Endodermal cell (in vitro differentiated cells): ENCODE data around the gene STK39. TPM values are rescaled to one million over a fixed set of nuclear protein-coding genes. Genes with fewer than 3 reads are reported as not detected.
A peak's percentile ranks its signal among the peaks of the same experiment; 100 is the strongest.

ENCODE experiments used
- DNase-seq: peaks from one replicate; pipeline ENCODE4 v3.0.0-alpha.2; 2017
- H3K27ac ChIP-seq: 2 replicates; pipeline ENCODE4 v1.5.1; 2013; ENCODE audit warnings: mild to moderate bottlenecking, low read depth, low read length, moderate library complexity
- H3K27me3 ChIP-seq: 2 replicates; pipeline ENCODE4 v1.6.1; 2013; ENCODE audit warnings: mild to moderate bottlenecking, low read length, moderate library complexity; ENCODE audit not compliant: insufficient read depth, control insufficient read depth, poor library complexity, severe bottlenecking
- H3K36me3 ChIP-seq: 2 replicates; pipeline ENCODE4 v1.7.0; 2013; ENCODE audit warnings: mild to moderate bottlenecking, low read length, moderate library complexity; ENCODE audit not compliant: control insufficient read depth, insufficient read depth
- H3K4me1 ChIP-seq: one replicate; pipeline ENCODE4 v1.7.0; 2013; ENCODE audit warnings: low read length; ENCODE audit not compliant: control insufficient read depth, insufficient read depth
- H3K4me3 ChIP-seq: 2 replicates; pipeline ENCODE4 v1.5.1; 2013; ENCODE audit warnings: mild to moderate bottlenecking, low read length, moderate library complexity
- H3K9ac ChIP-seq: 2 replicates; pipeline ENCODE4 v1.6.1; 2013; ENCODE audit warnings: mild to moderate bottlenecking, low read length, moderate library complexity; ENCODE audit not compliant: poor library complexity, severe bottlenecking; ENCODE audit errors: extremely low read depth
- H3K9me3 ChIP-seq: 2 replicates; pipeline ENCODE4 v1.6.1; 2013; ENCODE audit warnings: mild to moderate bottlenecking, low read length, moderate library complexity; ENCODE audit not compliant: control insufficient read depth
- H3K27ac Mint-ChIP-seq: 2 replicates; pipeline ENCODE4 v1.8.0; 2020; ENCODE audit warnings: mixed read lengths
- H3K27me3 Mint-ChIP-seq: 2 replicates; pipeline ENCODE4 v1.8.0; 2021; ENCODE audit warnings: mild to moderate bottlenecking, mixed read lengths; ENCODE audit not compliant: insufficient read depth
- H3K36me3 Mint-ChIP-seq: 2 replicates; pipeline ENCODE4 v1.8.0; 2020; ENCODE audit warnings: low read depth, mixed read lengths
- H3K4me1 Mint-ChIP-seq: 2 replicates; pipeline ENCODE4 v1.8.0; 2020; ENCODE audit warnings: mixed read lengths
- H3K4me3 Mint-ChIP-seq: 2 replicates; pipeline ENCODE4 v1.8.0; 2020; ENCODE audit warnings: mild to moderate bottlenecking, moderate library complexity, mixed read lengths
- H3K9me3 Mint-ChIP-seq: 2 replicates; pipeline ENCODE4 v1.8.0; 2020; ENCODE audit warnings: mild to moderate bottlenecking, mixed read lengths
- CTCF ChIP-seq: fragments of 200-600 bp; sonication (generic); conservative IDR thresholded peaks from 2 replicates; pipeline ENCODE4 v1.5.0; 2021; ENCODE audit warnings: antibody characterized with exemption, mild to moderate bottlenecking
- WGBS, 2 experiments: methylation state at CpG; one replicate each; pipeline versions ENCODE4 v1.1.5 to v1.1.7; 2013; ENCODE audit warnings: missing lambda C conversion rate in 2 of 2, mixed read lengths in 1 of 2; ENCODE audit not compliant: insufficient coverage in 1 of 2, insufficient read length in 1 of 2; 5-methylcytosine and 5-hydroxymethylcytosine counted together
- total RNA-seq, 2 donors: library from RNA; stranded (reverse); fragmentation: NEBNext Ultra II Directional in 1 of 2; extraction: Animal tissue kit (Norgen Biotek cat#: 25700) in 1 of 2; gene quantifications; 2 replicates in 1 of 2; 3 replicates in 1 of 2; pipeline ENCODE4 v1.2.1, GENCODE V29; 2021

STK39 gene
- total RNA-seq, 2 donors from 2014 or later: 22.3 to 31.5 TPM

- Histone ChIP-seq H3K27ac (no peak overlapping the region), H3K9ac (no peak overlapping the region), H3K4me3 (no peak overlapping the region), H3K4me1 (peaks cover 2% of the 10 kb centered on the region), H3K27me3 (peaks cover 55% of the 10 kb centered on the region), H3K9me3 (peaks cover 2% of the 10 kb centered on the region), H3K36me3 (no peaks in the 10 kb centered on the region)
- peaks cover 2% of the 10 kb centered on the region for H3K9me3 Mint-ChIP-seq
- 97 to 100% methylated on average over 1 to 4 of the region's 5 CpGs for WGBS, 2 experiments
- TF ChIP-seq CTCF: no peak
- H3K27ac Mint-ChIP-seq: no peak overlapping the region
- H3K4me1 Mint-ChIP-seq: peaks cover 5% of the 10 kb centered on the region
- no peak for DNase-seq
- peaks cover 61% of the 10 kb centered on the region for H3K27me3 Mint-ChIP-seq
- peaks cover 16% of the 10 kb centered on the region for H3K36me3 Mint-ChIP-seq
- no peak overlapping the region for H3K4me3 Mint-ChIP-seq
Observed at GRCh38 chr2:167981945-167982344, 265.4 kb downstream of the STK39 start.

- Histone ChIP-seq H3K27me3 (peaks cover 40% of the 10 kb centered on the region), H3K36me3 (no peaks in the 10 kb centered on the region), H3K4me3 (no peak overlapping the region), H3K9ac (no peak overlapping the region), H3K9me3 (peaks cover 11% of the 10 kb centered on the region), H3K27ac (no peak overlapping the region), H3K4me1 (no peaks in the 10 kb centered on the region)
- Mint-ChIP-seq H3K4me3 (no peak overlapping the region), H3K36me3 (peaks cover 21% of the 10 kb centered on the region), H3K4me1 (no peaks in the 10 kb centered on the region), H3K27ac (no peak overlapping the region), H3K9me3 (peaks cover 12% of the 10 kb centered on the region), H3K27me3 (peaks cover 47% of the 10 kb centered on the region)
- 81 to 82% methylated on average over 2 to 4 of the region's 4 CpGs for WGBS, 2 experiments
- TF ChIP-seq CTCF: no peak
- no peak for DNase-seq
Observed at GRCh38 chr2:167980439-167980838, 267.0 kb downstream of the STK39 start.

GRCh38 chr2:167972746-167973145 lies 274.6 kb downstream of the STK39 start:
- H3K36me3 Mint-ChIP-seq: peaks cover 47% of the 10 kb centered on the region

More at GRCh38 chr2:167972746-167973145, 274.6 kb downstream of the STK39 start:
- Mint-ChIP-seq H3K9me3 (peaks cover 69% of the 10 kb centered on the region), H3K4me3 (no peak overlapping the region), H3K27ac (no peak overlapping the region), H3K4me1 (no peaks in the 10 kb centered on the region), H3K27me3 (no peaks in the 10 kb centered on the region)
- DNase-seq: no peak
- no peaks in the 10 kb centered on the region for H3K4me1 ChIP-seq
- H3K27me3 ChIP-seq: no peaks in the 10 kb centered on the region
- peaks cover 6% of the 10 kb centered on the region for H3K36me3 ChIP-seq
- no peak overlapping the region for H3K27ac ChIP-seq
- H3K9ac ChIP-seq: no peak overlapping the region
- TF ChIP-seq CTCF: no peak
- peaks cover 63% of the 10 kb centered on the region for H3K9me3 ChIP-seq
- H3K4me3 ChIP-seq: peak overlapping the region; percentile 64
